Stomach (tissue), 9 donors: ENCODE data around the gene ARID1B. TPM values are rescaled to one million over a fixed set of nuclear protein-coding genes. Genes with fewer than 3 reads are reported as not detected.

ENCODE experiments used
- DNase-seq, 2 donors: peaks; one replicate each; pipeline versions ENCODE4 v3.0.0 to v3.0.0-alpha.2; 2013 to 2019
- H3K27ac ChIP-seq, 5 donors: fragments of 200-600 bp in 4 of 5; sonication (generic) in 4 of 5; one replicate each; pipeline ENCODE4 v1.5.1; 2013 to 2019; ENCODE audit warnings: mild to moderate bottlenecking in 1 of 5, moderate library complexity in 1 of 5
- H3K27me3 ChIP-seq, 3 donors: fragments of 200-600 bp; sonication (generic); one replicate each; pipeline ENCODE4 v1.5.1; 2017 to 2019; ENCODE audit warnings: mixed run types in 1 of 3
- H3K36me3 ChIP-seq, 4 donors: fragments of 200-600 bp; sonication (generic); 1 replicate in 3 of 4; 2 replicates in 1 of 4; pipeline ENCODE4 v1.5.1; 2016 to 2019
- H3K4me1 ChIP-seq, 4 donors: fragments of 200-600 bp; sonication (generic); one replicate each; pipeline ENCODE4 v1.5.1; 2016 to 2019
- H3K4me3 ChIP-seq, 4 donors: fragments of 200-600 bp; sonication (generic) in 3 of 4; one replicate each; pipeline ENCODE4 v1.5.1; 2016 to 2019; ENCODE audit warnings: mild to moderate bottlenecking in 1 of 4
- H3K9me3 ChIP-seq, 4 donors: fragments of 200-600 bp; sonication (generic); one replicate each; pipeline ENCODE4 v1.5.1; 2016 to 2019
- EP300 ChIP-seq: sonication (generic); formaldehyde crosslinking; IDR thresholded peaks from one replicate; pipeline ENCODE4 v1.6.1; 2017; ENCODE audit warnings: antibody characterized with exemption
- POLR2A ChIP-seq, 4 donors: fragments of 450-650 bp; IDR thresholded peaks; one replicate each; pipeline ENCODE4 v1.6.1; 2016; ENCODE audit warnings: antibody characterized with exemption in 4 of 4, control low read depth in 2 of 4, mild to moderate bottlenecking in 1 of 4, moderate library complexity in 1 of 4
- POLR2AphosphoS5 ChIP-seq, 3 donors: sonication (generic); formaldehyde crosslinking; IDR thresholded peaks; one replicate each; pipeline ENCODE4 v1.6.1; 2016; ENCODE audit warnings: antibody characterized with exemption in 3 of 3
- WGBS, 5 donors: extraction: QIAGEN DNeasy Blood & Tissue Kit in 3 of 5; methylation state at CpG; one replicate each; pipeline versions ENCODE4 v1.1.5 to v1.1.7; 2013 to 2018; 5-methylcytosine and 5-hydroxymethylcytosine counted together
- intact Hi-C: fragments of 100-400 bp; cut with DNase I; formaldehyde crosslinking; loops from one replicate; pipeline ENCODE4 v1.15.1; 2023; ENCODE audit warnings: low total_unique reads
- polyA plus RNA-seq, 3 donors: library from polyadenylated mRNA; stranded (reverse); fragments of 200-250 nt; gene quantifications; one replicate each; pipeline ENCODE4 v1.2.3, GENCODE V29; 2013
- total RNA-seq, 5 donors: library from RNA; depleted of rRNA; stranded (reverse); fragments of >200 nt; gene quantifications; one replicate each; pipeline versions ENCODE4 v1.1.0 to v1.2.3, GENCODE V29; 2014 to 2016
- TF ChIP-seq, protein P1 (sequence below), 7 experiments: fragments of 450-650 bp in 4 of 7; fragments of 200-600 bp in 3 of 7; sonication (generic) in 3 of 7; IDR thresholded peaks; one replicate each; pipeline ENCODE4 v1.5.1; 2016 to 2019; ENCODE audit warnings: antibody characterized with exemption in 7 of 7, control low read depth in 2 of 7, mild to moderate bottlenecking in 1 of 7
- donor health status: healthy with polysubstance abuse.
- donor health status: Bipolar disorder and iron deficiency.
- donor health status: healthy.

ARID1B gene
- total and polyA plus RNA-seq, 8 donors, result 8.8 to 183 (median 48.3) TPM

DNA sequence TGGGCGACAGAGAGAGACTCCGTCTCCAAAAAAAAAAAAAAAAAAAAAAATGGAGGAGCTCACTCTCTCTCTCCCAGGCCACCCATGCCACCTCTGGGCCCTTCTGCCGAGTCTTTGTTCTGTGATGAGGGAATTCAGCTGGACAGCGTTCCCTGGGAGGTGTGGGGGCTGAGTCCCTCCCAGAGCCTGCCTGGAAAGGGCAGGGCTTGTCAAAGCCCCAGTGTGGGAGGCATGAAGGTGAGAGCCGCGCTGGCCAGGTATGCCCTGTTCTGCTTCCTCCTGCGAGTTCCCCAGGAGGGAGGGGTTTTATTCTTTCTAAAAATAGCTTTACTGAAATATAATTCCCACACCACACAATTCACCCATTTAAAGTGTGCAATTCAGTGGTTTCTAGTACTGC, 476.5 kb downstream of the ARID1B start:
- Histone ChIP-seq H3K27ac (no peak overlapping the region), H3K27me3 (no peaks in the 10 kb centered on the region), H3K36me3 (no peaks in the 10 kb centered on the region), H3K9me3 (no peaks in the 10 kb centered on the region), H3K4me3 (no peak overlapping the region), H3K4me1 (peaks cover 0 to 7% (median 0%) of the 10 kb centered on the region in 4 donors)
- TF ChIP-seq POLR2A (IDR thresholded peaks at IDR 0.05), result no peak
- TF ChIP-seq POLR2AphosphoS5 (IDR thresholded peaks at IDR 0.05), result no peak
- TF ChIP-seq EP300, result no peak
- TF ChIP-seq, protein P1, sequence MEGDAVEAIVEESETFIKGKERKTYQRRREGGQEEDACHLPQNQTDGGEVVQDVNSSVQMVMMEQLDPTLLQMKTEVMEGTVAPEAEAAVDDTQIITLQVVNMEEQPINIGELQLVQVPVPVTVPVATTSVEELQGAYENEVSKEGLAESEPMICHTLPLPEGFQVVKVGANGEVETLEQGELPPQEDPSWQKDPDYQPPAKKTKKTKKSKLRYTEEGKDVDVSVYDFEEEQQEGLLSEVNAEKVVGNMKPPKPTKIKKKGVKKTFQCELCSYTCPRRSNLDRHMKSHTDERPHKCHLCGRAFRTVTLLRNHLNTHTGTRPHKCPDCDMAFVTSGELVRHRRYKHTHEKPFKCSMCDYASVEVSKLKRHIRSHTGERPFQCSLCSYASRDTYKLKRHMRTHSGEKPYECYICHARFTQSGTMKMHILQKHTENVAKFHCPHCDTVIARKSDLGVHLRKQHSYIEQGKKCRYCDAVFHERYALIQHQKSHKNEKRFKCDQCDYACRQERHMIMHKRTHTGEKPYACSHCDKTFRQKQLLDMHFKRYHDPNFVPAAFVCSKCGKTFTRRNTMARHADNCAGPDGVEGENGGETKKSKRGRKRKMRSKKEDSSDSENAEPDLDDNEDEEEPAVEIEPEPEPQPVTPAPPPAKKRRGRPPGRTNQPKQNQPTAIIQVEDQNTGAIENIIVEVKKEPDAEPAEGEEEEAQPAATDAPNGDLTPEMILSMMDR (IDR thresholded peaks at IDR 0.05), result no peak
- WGBS, 5 donors, result 39 to 68% (median 59%) methylated on average over 5 to 7 of the region's 7 CpGs
- intact Hi-C loops, result no loop called here
- DNase-seq, result no peak

DNA sequence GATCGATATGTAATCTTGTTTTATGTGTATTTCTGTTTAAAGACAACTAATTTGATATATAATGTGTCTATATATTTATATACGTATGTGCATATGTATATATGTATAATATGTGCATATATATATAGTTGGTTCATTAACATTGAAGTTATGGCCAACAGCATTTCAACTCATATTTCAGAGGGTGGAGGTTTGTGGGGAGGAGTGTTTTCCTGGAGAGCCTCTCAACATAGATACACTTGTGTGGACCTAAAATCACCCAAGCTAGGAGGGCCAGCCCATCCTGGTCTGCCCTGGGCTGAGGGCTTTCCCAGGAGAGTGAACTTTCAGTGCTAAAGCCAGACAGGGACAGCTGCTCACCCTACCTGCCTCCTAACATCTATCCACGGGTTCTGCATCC, 477.4 kb downstream of the ARID1B start:
- WGBS, 5 donors, result 70 to 86% (median 78%) methylated on average over 3 of the region's 3 CpGs
- Histone ChIP-seq H3K36me3 (no peaks in the 10 kb centered on the region), H3K4me1 (peaks cover 0 to 7% (median 0%) of the 10 kb centered on the region in 4 donors), H3K4me3 (no peak overlapping the region), H3K27me3 (no peaks in the 10 kb centered on the region), H3K27ac (no peak overlapping the region), H3K9me3 (no peaks in the 10 kb centered on the region)
- no peak for DNase-seq
- intact Hi-C loops, result no loop called here
- TF ChIP-seq POLR2A (IDR thresholded peaks at IDR 0.05) (no peak), EP300 (no peak), POLR2AphosphoS5 (IDR thresholded peaks at IDR 0.05) (no peak)
- TF ChIP-seq, protein P1 (IDR thresholded peaks at IDR 0.05), result no peak

DNA sequence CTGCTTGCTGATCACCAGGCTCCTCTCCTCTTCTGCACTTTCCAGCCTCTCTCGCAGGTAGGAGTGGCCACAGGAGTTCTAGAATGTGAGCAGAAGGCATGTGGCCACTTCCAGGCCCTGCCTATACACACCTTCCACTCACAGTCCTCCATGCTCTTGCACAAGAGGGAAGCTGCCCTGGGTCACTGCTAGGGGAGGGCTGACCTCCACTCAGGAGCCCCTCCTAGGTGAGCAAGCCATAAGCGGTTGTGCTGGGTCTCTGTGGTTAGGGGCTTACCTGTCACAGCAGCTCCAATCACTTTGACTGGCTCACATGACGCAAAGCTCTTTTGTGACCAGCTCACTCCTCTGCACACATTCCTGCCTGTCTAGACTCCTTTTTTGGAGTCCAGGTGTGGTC, 477.9 kb downstream of the ARID1B start:
- no peak for TF ChIP-seq EP300
- no peak for TF ChIP-seq POLR2A (IDR thresholded peaks at IDR 0.05)
- TF ChIP-seq, protein P1 (IDR thresholded peaks at IDR 0.05), result no peak
- no peak for TF ChIP-seq POLR2AphosphoS5 (IDR thresholded peaks at IDR 0.05)
- H3K27ac ChIP-seq, result no peak overlapping the region
- no peak overlapping the region for H3K4me3 ChIP-seq
- 82 to 100% (median 87%) methylated on average over 3 of the region's 3 CpGs for WGBS, 5 donors
- intact Hi-C loops, result no loop called here
- H3K36me3 ChIP-seq, result no peaks in the 10 kb centered on the region
- H3K4me1 ChIP-seq, result peaks cover 0 to 7% (median 0%) of the 10 kb centered on the region in 4 donors
- H3K9me3 ChIP-seq, result no peaks in the 10 kb centered on the region
- no peak for DNase-seq
- H3K27me3 ChIP-seq, result no peaks in the 10 kb centered on the region

DNA sequence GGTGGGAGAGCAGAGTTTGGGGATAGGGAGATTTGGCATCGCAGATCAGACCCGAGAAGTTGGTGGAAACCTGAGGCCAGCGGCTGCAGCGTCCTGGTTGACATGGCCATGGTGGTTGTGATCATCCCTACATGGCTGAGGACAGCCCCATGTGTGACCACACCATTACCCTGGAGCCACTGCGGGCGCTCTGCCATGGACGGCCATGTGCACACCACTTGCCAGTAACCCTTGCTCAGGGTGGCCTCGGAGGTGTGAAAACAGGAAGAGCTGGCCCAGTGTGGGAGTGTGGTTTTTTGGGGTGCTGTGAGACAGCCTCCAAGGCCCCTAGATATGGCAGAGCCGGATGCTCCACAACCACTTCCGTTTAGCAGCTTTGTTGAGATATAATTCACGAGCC, 481.7 kb downstream of the ARID1B start:
- intact Hi-C loops, result no loop called here
- Histone ChIP-seq H3K27me3 (no peaks in the 10 kb centered on the region), H3K4me3 (no peak overlapping the region), H3K36me3 (no peaks in the 10 kb centered on the region), H3K27ac (no peak overlapping the region), H3K4me1 (no peaks in the 10 kb centered on the region), H3K9me3 (no peaks in the 10 kb centered on the region)
- DNase-seq, result no peak
- 90 to 96% (median 92%) methylated on average over 8 to 11 of the region's 11 CpGs for WGBS, 5 donors
- no peak for TF ChIP-seq EP300
- TF ChIP-seq POLR2AphosphoS5 (IDR thresholded peaks at IDR 0.05), result no peak
- TF ChIP-seq POLR2A (IDR thresholded peaks at IDR 0.05), result no peak
- TF ChIP-seq, protein P1 (IDR thresholded peaks at IDR 0.05), result no peak
